Left renal cortex interstitium (tissue), 4 donors: ENCODE measurements around the gene L2HGDH. TPM values are rescaled to one million over a fixed set of nuclear protein-coding genes. Genes with fewer than 3 reads are reported as not detected.
"Not testable (repeated sequence)": the region's sequence is repeated elsewhere in the genome, so short reads cannot be mapped to it uniquely, and the experiment has no call there.

Experiments used
- DNase-seq, 4 donors: peaks; one replicate each; pipeline ENCODE4 v3.0.0-alpha.2; 2013; ENCODE audit warnings: low read depth in 4 of 4, low spot score in 2 of 4, missing footprints in 1 of 4
- polyA plus RNA-seq, 4 donors: library from polyadenylated mRNA; unstranded; fragments of 120-200 nt; gene quantifications; one replicate each; pipeline ENCODE4 v1.2.1, GENCODE V29; 2013; ENCODE audit not compliant: insufficient read length in 4 of 4

L2HGDH gene
- 10 to 100 TPM in 1 of 4 donors, 1 to 10 TPM in 3; 8.8 to 12.9 (median 9.2) TPM for polyA plus RNA-seq

- peak; percentile 87 to 93 (median 90) for DNase-seq
Measured at GRCh38 chr14:50311972-50312733, at the start of gene L2HGDH, which contains the start of gene DMAC2L. TSS of gene L2HGDH (minus strand) at chr14:50312229. CDS start at chr14:50312150, 79 bp downstream. TSS of gene DMAC2L (plus strand) at chr14:50312324. CDS start at chr14:50321488, 9,164 bp downstream.

DNA sequence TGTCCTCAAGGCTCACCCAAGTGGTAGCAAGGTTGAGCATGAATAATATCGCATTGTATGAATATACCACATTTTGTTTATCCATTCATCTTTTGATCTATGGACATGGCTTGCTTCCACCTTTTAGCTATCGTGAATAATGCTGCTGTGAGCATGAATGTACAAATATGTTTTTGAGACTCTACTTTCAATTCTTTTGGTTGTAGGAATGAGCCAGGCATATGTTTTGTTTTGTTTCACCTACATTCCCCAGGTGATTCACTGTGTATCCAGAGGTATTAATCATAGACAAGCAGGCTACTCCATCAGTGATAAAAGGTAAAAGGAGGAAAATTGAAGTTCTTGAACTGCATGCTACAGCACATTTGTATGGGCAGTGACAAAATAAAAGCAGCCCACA is 48.8 kb upstream of the L2HGDH start:
- DNase-seq, result no peak

DNA sequence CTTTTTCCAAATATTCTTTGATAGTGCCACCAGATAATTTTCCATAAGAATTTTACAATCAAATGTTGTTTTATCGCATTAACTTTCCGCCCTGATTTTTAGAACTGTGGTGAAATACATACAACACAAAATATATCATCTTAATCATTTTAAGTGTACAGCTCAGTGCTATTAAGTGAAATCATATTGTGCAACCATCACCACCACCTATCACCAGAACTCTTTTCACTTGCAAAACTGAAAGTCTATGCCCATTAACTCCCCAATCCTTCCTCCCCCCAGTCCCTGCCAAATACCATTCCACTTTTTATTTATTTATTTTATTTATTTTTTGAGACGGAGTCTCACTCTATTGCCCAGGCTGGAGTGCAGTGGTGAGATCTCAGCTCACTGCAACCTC is 48.1 kb upstream of the L2HGDH start:
- DNase-seq, result no peak

- DNase-seq, result no peak
Measured at GRCh38 chr14:50359631-50360030, 47.6 kb upstream of the L2HGDH start.

- peak in 2 of 4 donors; percentile 55 to 56 for DNase-seq
Measured at GRCh38 chr14:50357753-50358395, 45.8 kb upstream of the L2HGDH start.

DNA sequence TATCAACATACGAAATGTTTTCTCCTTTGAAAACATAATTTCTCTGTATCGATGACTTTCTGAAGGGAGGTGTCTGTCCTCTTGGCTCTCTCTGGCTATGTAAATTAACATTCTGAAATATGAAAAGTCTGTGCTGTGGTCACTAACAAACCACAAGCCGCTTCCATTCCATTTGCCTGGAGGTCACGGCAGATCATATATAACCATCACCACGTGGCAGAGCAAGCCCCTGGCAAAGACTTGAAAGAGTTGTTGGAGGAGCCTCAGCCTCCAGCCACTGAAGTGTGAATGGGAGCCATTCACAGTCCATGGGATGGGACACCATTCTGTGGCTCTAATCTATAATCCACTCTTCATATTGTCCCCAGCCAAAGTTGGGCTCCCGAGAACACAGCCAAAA is 45.1 kb upstream of the L2HGDH start:
- no peak for DNase-seq

GRCh38 chr14:50356283-50356682 is 44.3 kb upstream of the L2HGDH start:
- not testable (repeated sequence) for DNase-seq

- DNase-seq, result no peak
Measured at GRCh38 chr14:50355692-50356091, 43.7 kb upstream of the L2HGDH start.

GRCh38 chr14:50354527-50354926 is 42.5 kb upstream of the L2HGDH start:
- no peak for DNase-seq

GRCh38 chr14:50353126-50353525 is 41.1 kb upstream of the L2HGDH start:
- no peak for DNase-seq

- DNase-seq, result no peak
Measured at GRCh38 chr14:50352584-50352983, 40.6 kb upstream of the L2HGDH start.

- DNase-seq, result no peak
Measured at GRCh38 chr14:50350975-50351374, 38.9 kb upstream of the L2HGDH start.

DNA sequence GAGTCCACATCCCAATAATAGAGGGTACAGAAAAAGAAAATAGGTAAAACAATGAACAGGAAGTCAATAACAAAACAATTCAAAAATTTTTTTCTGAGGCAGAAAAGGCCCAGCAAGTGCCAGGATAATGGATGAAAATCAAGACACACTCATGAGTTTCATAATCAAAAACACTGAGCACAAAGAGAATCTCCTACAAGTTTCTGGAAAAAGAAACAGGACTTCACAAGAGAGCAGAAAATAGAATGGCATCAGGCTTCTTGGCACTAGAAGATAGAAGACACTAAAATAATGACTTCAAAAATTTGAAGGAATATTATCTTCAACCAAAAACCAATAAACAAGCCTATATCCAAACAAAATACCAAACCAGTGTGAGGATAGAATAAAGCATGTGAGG is 36.9 kb upstream of the L2HGDH start:
- DNase-seq, result no peak

DNA sequence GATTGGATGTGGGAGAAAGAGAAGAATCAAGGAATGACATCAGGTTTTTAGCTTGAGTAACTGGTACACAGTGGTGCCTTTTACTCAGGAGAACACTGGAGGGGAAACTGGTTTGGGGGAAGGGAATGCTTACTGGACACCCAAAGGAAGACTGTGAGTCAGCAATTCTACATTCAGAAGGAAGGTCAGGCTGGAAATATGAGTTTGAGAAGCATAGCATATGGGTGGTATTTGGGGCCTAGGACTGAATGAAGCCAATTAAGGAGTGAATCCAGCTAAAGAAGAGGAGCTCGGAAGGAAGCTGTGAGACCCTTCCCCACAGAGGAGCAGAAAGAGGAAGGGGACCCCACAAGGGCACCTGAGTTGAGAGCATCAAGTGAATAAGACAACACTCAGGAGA is 35.5 kb upstream of the L2HGDH start:
- DNase-seq, result no peak

- no peak for DNase-seq
Measured at GRCh38 chr14:50345846-50346422, 33.9 kb upstream of the L2HGDH start.

DNA sequence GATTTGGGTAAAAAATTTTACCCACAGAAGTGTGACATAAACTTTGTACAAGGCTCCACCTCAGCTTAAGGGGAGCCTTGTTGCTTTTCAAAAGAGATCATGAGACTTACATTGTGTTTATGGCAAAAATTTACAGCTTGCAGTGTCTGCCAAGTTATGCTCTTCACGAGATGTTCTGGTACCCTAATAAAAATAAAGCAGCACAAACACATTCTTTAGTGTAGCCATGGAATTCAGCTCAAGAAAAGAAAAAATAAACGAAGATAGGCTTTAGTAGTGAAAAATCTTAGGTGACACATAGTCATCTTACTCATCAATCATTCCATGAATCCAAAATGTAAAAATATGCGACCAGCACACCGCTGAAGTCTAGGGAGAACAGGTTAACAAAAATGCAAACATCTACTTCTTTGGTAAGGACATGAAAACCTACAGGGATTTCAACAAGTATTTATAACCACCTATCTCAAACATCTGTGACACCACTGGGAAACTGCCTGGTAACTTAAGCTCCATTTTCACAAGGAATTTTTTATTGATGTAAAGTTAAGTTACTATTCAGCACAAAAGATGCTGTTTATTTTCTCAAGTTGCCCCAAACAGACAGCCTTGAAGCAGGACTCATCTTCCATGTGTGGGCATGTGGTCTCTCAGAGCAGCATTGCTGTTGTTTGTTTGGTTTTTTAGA is 33.0 kb upstream of the L2HGDH start:
- no peak for DNase-seq

GRCh38 chr14:50344116-50344775 is 32.2 kb upstream of the L2HGDH start:
- no peak for DNase-seq

GRCh38 chr14:50343434-50343833 is 31.4 kb upstream of the L2HGDH start:
- DNase-seq, result no peak

DNA sequence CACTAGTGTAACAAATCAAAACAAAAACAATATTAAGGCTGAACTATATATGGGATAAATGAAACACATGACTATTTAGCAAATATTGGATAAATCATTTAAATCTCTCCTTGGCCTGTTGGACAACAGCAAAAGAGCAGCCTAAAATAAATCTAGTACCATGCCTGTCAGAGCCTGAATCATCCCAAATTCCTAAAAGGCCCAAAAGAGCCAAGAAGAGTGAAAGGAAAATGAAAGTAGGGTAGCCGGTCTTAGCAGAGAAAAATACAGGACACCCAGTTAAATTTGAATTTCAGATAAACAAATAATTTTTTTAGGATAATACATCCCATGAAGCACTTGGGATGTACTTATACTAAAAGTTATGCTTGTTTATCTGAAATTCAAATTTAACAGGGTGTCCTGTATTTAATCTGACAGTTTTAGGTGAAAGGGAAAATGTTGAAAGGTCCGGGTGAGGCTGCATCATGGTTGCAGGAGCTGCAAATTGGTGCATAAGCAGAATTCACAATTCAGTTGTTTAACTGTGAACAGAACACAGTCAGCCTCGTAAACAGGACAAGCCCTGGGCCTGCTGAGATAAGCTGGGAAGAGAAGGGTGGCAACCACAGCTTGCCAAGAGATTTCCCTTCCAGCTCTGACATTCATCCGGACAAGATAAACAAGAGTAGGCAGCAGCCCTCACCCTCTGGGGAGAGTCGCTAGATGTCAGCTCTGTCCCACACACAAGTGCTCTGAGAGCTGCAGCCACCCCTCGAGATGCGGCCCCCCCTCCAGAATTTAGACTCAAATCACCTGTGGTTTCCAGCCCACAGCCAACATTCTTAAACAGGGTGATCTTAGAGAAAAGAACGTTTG is 30.4 kb upstream of the L2HGDH start:
- no peak for DNase-seq

DNA sequence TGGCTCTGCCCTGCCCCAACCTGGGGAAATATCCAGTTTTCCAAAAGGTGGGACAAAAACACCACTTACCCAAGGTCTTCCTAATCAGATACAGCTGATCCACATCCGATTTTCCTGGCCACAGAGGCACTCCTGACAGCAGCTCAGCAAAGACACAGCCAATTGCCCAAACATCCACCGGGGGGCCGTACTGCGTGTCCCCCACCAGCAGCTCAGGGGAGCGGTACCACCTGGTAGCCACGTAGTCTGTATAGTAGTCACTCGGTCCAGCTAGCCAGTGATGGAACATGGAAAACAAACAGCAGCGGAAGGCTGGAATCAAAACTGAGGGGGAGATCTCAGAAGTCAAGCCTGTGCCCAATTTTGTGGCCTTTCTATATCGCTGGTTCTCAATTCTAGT is 28.9 kb upstream of the L2HGDH start:
- no peak for DNase-seq
